KOPT-K1 (cell line): ENCODE measurements around the gene NUDT9.
"Not testable (repeated sequence)": the region's sequence is repeated elsewhere in the genome, so short reads cannot be mapped to it uniquely, and the experiment has no call there.

ENCODE experiments used
- H3K27ac ChIP-seq: fragments of 200-600 bp; sonication (generic); 2 replicates; pipeline ENCODE4 v1.5.1; 2016; ENCODE audit warnings: antibody characterized with exemption, mild to moderate bottlenecking, low read depth, low read length; ENCODE audit not compliant: poor library complexity, severe bottlenecking
- H3K36me3 ChIP-seq: fragments of 200-600 bp; sonication (generic); 2 replicates; pipeline ENCODE4 v1.5.1; 2017; ENCODE audit warnings: antibody characterized with exemption, mild to moderate bottlenecking, low read length, moderate library complexity; ENCODE audit not compliant: insufficient read depth
- H3K9me3 ChIP-seq: fragments of 200-600 bp; sonication (generic); 2 replicates; pipeline ENCODE4 v1.5.1; 2017; ENCODE audit warnings: antibody characterized with exemption, low read length, mild to moderate bottlenecking; ENCODE audit not compliant: insufficient read depth, poor library complexity, severe bottlenecking

Gene NUDT9

GRCh38 chr4:87422104-87423052, at the start of gene NUDT9:
Gene NUDT9, plus strand, starts transcription at chr4:87422573. Its CDS starts 333 bp downstream, at chr4:87422906.
- peak within 1 kb of the TSS; percentile 81 for H3K27ac ChIP-seq
- H3K36me3 ChIP-seq, result no peaks in the 10 kb centered on the region
- H3K9me3 ChIP-seq, result peaks cover 7% of the 10 kb centered on the region

DNA sequence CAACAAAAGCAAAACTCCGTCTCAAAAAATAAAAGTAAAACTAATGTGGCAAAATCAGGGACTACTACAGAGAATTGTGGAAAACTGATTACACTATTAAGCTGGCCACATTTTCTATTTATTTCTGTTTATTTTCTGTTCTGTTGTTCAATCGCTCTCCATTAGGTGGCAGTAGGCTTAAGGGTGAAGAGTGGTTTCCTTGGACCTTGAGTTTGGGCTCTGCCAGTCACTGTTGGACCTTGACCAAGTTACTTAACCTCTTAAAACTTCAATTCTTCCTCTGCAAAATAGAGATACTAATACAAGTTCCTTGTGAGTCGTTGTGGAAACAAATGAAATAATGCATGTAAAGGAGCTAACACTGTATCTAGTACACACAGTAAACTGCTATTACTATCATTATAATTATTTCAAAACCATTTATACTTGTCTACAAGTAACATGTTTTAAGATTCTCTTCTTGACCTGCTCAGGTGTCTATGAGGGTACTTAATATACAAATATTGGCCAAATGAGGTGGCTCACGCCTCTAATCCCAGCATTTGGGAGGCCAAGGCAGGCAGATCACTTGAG, 46.6 kb upstream of the NUDT9 start:
- Histone ChIP-seq H3K27ac (no peak overlapping the region), H3K36me3 (peaks cover 30% of the 10 kb centered on the region), H3K9me3 (no peaks in the 10 kb centered on the region)

- peaks cover 20% of the 10 kb centered on the region; the same call in 1 of the 2 replicates for H3K36me3 ChIP-seq
- no peak overlapping the region for H3K27ac ChIP-seq
- H3K9me3 ChIP-seq, result no peaks in the 10 kb centered on the region
Measured at GRCh38 chr4:87377816-87378215, 44.6 kb upstream of the NUDT9 start.

DNA sequence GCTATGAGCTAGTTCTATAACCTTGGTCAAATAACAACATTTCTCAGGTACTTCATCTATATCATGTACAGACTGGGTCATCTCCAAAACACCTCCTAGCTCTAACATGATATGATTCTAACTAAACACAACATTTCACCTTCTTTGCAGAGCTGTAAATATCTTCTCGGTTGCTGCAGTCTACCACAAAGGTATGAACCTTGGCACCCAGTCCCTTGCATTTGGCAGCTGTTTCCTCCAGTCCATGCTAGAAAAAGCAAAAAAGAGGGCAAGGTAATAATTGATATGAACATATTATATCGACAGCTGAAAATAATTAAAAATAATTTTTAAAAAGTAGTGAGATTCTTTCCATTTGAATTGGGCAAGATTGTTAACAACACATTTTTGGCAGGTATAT, 40.3 kb upstream of the NUDT9 start:
- 0 out of 2 replicates have a peak, but pooled peaks cover 7% of the 10 kb centered on the region for H3K36me3 ChIP-seq
- H3K27ac ChIP-seq, result no peak overlapping the region
- no peaks in the 10 kb centered on the region for H3K9me3 ChIP-seq

DNA sequence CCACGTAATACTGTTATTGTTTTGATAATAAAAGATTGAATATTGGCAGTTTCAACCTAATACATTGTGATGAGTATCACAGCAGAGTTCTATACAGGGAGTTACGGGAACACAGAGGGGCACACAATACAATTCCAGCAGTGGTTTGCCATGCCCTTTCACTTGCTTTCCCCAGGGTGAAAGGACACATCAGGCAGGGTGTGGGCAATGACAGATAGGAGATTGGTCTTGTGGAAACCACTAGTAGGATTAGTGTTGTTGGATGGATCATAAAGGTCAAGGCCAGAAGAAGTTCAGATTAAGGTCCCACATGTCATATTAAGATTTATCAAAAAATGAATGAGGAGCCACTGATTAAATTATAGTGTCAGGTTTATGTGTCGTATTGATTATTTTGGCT, 39.4 kb upstream of the NUDT9 start:
- Histone ChIP-seq H3K27ac (no peak overlapping the region), H3K9me3 (no peaks in the 10 kb centered on the region), H3K36me3 (0 out of 2 replicates have a peak, but pooled peaks cover 7% of the 10 kb centered on the region)

- H3K36me3 ChIP-seq, H3K27ac ChIP-seq, H3K9me3 ChIP-seq: not testable (repeated sequence)
Measured at GRCh38 chr4:87384466-87385132, 37.8 kb upstream of the NUDT9 start.

DNA sequence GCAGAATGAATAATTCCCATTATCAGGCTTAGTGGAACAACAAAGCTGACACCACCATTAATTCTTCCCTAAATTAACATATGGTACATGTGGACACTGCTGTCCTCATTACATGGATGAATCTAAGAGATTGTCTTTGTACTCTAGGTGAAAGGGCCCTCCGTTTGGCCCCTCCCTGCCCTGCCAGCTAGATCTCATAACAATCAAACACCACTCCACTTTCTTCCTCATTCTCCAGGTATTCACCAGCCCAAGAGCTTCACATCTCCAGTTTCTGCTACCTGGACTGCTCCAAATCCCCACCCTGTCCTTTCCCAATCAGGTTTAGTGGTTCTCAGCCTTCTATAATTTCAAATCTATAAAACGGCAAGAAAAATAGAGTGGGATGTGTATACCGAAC, 35.1 kb upstream of the NUDT9 start:
- Histone ChIP-seq H3K36me3 (no peaks in the 10 kb centered on the region), H3K9me3 (no peaks in the 10 kb centered on the region), H3K27ac (no peak overlapping the region)

- H3K9me3 ChIP-seq, result no peaks in the 10 kb centered on the region
- H3K36me3 ChIP-seq, result no peaks in the 10 kb centered on the region
- no peak overlapping the region for H3K27ac ChIP-seq
Measured at GRCh38 chr4:87388901-87389300, 33.5 kb upstream of the NUDT9 start.

DNA sequence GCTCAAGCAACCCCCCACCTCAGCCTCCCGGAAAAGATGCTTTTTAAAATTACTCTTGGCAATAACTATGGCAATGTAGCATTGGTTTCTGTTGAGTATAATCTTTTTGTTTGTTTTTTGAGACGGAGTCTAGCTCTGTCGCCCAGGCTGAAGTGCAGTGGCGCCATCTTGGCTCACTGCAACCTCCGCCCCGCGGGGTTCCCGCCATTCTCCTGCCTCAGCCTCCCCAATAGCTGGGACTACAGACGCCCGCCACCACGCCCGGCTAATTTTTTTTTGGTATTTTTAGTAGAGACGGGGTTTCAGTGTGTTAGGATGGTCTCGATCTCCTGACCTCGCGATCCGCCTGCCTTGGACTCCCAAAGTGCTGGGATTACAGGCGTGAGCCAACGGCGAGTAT, 32.3 kb upstream of the NUDT9 start:
- not testable (repeated sequence) for H3K27ac ChIP-seq, H3K9me3 ChIP-seq, H3K36me3 ChIP-seq

DNA sequence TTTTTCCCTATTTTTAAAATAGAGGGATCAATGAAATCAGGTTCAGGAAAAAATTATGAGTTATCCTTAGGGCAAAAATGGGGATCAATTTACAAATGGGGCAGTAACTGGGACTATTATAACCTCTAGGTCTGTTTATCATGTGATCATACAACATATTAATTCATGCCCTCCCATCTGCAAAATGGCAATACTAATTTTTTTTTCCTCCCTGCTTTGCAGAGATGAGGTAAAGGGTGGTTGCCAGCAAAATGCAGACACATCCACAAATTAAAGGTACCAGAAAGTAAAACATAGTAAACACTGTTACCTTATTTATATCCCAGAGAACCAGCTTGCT, 31.9 kb upstream of the NUDT9 start:
- Histone ChIP-seq H3K27ac (peak overlapping the region; percentile 66), H3K9me3 (no peaks in the 10 kb centered on the region), H3K36me3 (no peaks in the 10 kb centered on the region)

GRCh38 chr4:87390891-87391575, 31.3 kb upstream of the NUDT9 start, which contains the start of gene HSD17B11:
Gene HSD17B11, minus strand, starts transcription at chr4:87391188. Its CDS starts 118 bp downstream, at chr4:87391070.
- no peaks in the 10 kb centered on the region for H3K36me3 ChIP-seq
- no peaks in the 10 kb centered on the region for H3K9me3 ChIP-seq
- peak within 1 kb of the TSS; percentile 66 for H3K27ac ChIP-seq

DNA sequence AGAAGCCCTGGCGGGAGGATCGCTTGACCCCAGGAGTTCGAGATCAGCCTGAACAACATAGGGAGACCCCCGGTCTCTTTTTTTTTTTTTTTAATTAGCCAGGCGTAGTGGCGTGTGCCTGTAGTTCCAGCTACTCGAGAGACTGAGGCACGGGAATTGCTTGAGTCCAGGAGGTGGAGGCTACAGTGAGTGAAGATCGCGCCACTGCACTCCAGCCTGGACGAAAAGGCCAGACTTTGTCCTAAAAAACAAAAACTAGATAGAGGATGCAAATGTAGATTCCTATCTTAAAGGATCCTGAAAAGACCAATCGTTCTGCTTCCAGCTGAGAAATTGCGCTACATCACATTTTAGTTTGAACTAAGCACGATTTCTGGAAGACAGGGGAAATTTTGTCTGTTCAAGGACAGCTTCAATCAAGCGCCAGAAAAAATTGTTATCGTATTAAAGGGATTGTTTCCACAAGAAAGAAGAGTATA, 30.8 kb upstream of the NUDT9 start:
- H3K36me3 ChIP-seq, result no peaks in the 10 kb centered on the region
- peak overlapping the region; percentile 66 for H3K27ac ChIP-seq
- H3K9me3 ChIP-seq, result no peaks in the 10 kb centered on the region

GRCh38 chr4:87392183-87392582, 30.2 kb upstream of the NUDT9 start:
- Histone ChIP-seq H3K9me3 (no peaks in the 10 kb centered on the region), H3K36me3 (no peaks in the 10 kb centered on the region), H3K27ac (no peak overlapping the region)

GRCh38 chr4:87395073-87395472, 27.3 kb upstream of the NUDT9 start:
- not testable (repeated sequence) for H3K36me3 ChIP-seq, H3K27ac ChIP-seq
- H3K9me3 ChIP-seq, result peaks cover 10% of the 10 kb centered on the region

GRCh38 chr4:87395851-87396250, 26.5 kb upstream of the NUDT9 start:
- H3K9me3 ChIP-seq, result peaks cover 15% of the 10 kb centered on the region
- not testable (repeated sequence) for H3K36me3 ChIP-seq, H3K27ac ChIP-seq
